Omental fat pad (tissue), 4 donors: ENCODE measurements around the gene REEP1. TPM values are rescaled to one million over a fixed set of nuclear protein-coding genes. Genes with fewer than 3 reads are reported as not detected.

Experiments used
- ATAC-seq: fragments of 150-250 bp; one replicate; pipeline ENCODE4 v1.9.1; 2016; ENCODE audit warnings: mild to moderate bottlenecking, moderate library complexity; ENCODE audit not compliant: low FRiP score
- DNase-seq: peaks from one replicate; pipeline ENCODE4 v3.0.0-alpha.2; 2019; ENCODE audit warnings: low spot score
- CTCF ChIP-seq, 3 donors: fragments of 450-650 bp; IDR thresholded peaks; one replicate each; pipeline ENCODE4 v1.5.1; 2016 to 2017; ENCODE audit warnings: antibody characterized with exemption in 3 of 3, mild to moderate bottlenecking in 3 of 3, moderate library complexity in 2 of 3
- total RNA-seq, 4 donors: library from RNA; depleted of rRNA; stranded (reverse); fragments of >200 nt; gene quantifications; one replicate each; pipeline ENCODE4 v1.1.0, GENCODE V29; 2016

Gene REEP1
- total RNA-seq, 4 donors from 2014 or later: 2.5 to 15.4 (median 4.3) TPM

DNA sequence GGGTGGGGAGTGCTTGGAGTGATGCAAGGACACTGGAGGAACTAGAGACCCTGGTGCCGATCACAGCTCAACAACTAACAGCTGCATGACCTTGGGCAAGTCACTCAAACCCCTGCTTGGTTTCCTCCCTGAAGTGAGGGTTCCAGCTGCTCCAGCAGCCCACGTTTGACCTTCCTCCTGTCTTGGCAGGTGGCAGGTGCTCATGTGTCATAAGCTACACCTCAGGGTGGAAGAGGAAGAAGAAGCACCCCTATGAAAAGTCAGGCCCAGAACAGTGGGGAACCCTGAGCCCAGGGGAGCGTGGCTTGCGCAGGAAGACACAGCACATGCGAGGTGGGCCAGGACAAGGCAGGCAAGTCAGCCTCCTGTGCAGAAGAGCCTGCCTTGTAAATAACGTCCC is 95.8 kb downstream of the REEP1 start:
- DNase-seq (no peak), ATAC-seq (no peak)
- no peak for TF ChIP-seq CTCF (IDR thresholded peaks at IDR 0.05)

GRCh38 chr2:86240251-86240650 is 97.2 kb downstream of the REEP1 start:
- TF ChIP-seq CTCF (IDR thresholded peaks at IDR 0.05): no peak
- peak; percentile 41 for ATAC-seq
- no peak for DNase-seq

GRCh38 chr2:86239745-86240144 is 97.7 kb downstream of the REEP1 start:
- TF ChIP-seq CTCF (IDR thresholded peaks at IDR 0.05): no peak
- DNase-seq: no peak

GRCh38 chr2:86239326-86239725 is 98.1 kb downstream of the REEP1 start:
- TF ChIP-seq CTCF (IDR thresholded peaks at IDR 0.05): no peak
- DNase-seq (no peak), ATAC-seq (no peak)

More at GRCh38 chr2:86239745-86240144, 97.7 kb downstream of the REEP1 start:
- no peak for ATAC-seq

DNA sequence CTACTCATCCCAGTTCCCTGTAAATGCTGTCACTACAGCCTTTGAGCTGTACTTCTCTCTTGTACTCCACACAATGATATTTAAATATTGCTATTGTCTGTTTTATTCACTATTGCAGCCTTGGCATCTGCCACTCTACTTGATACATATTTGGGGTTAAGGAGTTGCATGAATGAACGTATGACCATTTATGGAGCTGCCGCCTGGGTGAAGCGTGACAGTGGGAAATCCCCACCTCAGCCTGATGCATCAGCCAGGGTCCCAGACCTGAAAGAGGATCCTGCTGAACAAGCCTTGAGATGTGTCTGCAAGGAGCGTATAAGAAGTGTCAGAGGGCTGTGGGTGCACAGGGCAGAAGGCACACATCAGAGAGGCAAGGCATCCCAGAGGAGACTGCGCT is 99.1 kb downstream of the REEP1 start:
- DNase-seq: no peak
- no peak for ATAC-seq

GRCh38 chr2:86237172-86237571 is 100.3 kb downstream of the REEP1 start:
- no peak for ATAC-seq
- no peak for TF ChIP-seq CTCF (IDR thresholded peaks at IDR 0.05)

More for the DNA sequence above, 99.1 kb downstream of the REEP1 start:
- no peak for TF ChIP-seq CTCF (IDR thresholded peaks at IDR 0.05)

GRCh38 chr2:86235196-86235980 is 102.0 kb downstream of the REEP1 start:
- ATAC-seq (no peak), DNase-seq (no peak)
- TF ChIP-seq CTCF (IDR thresholded peaks at IDR 0.05): no peak

More at GRCh38 chr2:86237172-86237571, 100.3 kb downstream of the REEP1 start:
- no peak for DNase-seq
